ENCODE results near the gene RHOBTB3.

Gene RHOBTB3

DNA sequence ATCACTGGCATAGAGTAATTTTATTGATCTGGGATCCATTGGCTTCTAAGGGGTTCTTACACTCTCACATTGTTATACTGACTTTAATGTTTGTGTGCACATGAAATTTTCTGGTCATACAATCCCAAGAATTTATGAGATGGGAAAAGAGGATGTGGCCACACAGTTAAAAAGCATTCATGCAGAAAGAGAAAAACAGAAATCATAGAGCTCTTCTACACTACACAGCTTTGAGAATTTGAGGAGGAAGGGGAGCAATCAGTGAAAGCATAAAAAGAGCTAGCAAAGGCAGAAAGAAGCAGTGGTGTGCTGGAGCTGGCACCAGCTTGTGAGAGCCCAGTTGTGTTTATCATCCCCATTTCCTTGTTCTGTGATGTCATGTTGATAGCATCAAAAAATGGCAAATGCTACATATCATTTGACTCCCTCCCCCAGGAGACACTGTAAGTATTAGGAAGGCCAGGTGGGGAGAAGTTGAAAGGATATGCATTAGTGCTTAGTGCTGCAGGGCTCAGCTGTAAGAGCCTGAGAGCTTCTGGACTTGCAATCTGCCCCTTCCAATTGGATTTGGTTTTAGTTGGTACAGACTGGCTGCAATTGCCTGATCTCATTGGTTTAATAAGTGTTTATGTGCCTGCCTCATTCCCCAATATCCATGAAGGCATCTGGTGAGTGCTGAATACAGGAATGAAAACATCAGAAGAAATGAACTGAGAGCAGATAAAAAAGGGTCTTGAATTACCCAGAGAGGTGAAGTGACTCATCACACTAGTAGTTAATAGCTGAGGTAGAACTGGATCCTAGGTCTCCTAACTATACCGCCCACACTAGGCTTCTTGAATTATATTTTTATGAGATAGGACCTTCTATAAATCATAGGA, 30.9 kb downstream of the RHOBTB3 start:
- FAIRE-seq (peak; percentile 48), DNase-seq (ENCODE audit: insufficient read length, low spot score) (peak; percentile 60)

DNA sequence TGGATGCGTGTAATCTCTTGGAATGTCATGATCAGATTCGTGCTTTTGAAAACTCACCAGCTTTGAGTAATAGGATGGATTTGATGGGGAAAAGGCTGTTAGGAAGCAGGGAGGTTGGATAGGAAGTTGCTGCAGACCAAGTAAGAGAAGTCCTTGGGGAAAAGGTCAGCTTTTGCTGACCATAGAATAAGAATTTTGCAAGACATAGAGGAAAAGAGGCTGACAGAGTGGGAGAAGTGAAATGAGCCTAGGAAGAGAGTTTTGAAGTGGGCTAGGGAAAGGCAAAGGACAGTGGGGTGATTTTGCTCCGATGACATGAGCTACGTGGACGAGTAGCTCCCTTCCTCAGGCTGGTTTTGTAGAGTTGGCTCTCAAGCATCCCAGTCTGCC, 31.5 kb downstream of the RHOBTB3 start:
- DNase-seq (ENCODE audit: insufficient read length, low spot score) (no peak), FAIRE-seq (peak; percentile 38)

DNA sequence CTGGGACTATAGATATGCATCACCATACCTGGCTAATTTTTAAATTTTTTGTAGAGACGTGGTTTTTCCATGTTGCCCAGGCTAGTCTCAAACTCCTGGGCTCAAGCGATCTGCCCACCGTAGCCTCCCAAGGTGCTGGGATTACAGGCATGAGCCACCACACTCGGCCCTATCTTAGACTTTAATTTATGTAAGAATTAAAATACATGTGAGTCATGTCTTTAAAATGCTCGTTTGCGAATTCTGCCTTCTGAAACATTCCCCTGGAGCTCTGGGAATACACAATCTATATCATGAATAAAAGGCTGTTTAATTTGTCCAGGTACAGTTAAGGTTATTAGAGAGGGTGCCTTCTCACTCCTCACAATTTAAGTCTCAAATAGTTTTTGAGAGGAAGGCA, 32.8 kb downstream of the RHOBTB3 start:
- FAIRE-seq: no peak
- DNase-seq (ENCODE audit: insufficient read length, low spot score): no peak

DNA sequence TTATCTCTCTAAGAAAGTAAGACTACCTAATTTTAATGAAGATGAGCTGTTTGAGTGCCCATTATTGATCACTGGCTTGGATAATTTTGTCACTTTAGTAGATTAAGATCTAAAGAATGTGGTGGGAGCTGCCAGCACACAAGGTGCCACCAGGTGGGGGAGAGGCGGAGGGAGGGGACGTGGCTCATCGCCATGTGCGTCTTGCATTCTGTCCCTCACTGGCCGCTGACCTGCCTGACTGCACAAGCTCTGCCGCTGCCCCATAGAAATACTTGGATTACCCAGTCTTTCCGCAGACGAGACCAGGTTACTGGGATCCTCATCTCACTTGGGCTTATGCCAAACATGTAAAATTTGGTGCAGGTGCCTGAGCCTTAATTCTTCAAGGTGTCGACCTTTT, 37.6 kb downstream of the RHOBTB3 start:
- FAIRE-seq (no peak), DNase-seq (ENCODE audit: insufficient read length, low spot score) (no peak)

DNA sequence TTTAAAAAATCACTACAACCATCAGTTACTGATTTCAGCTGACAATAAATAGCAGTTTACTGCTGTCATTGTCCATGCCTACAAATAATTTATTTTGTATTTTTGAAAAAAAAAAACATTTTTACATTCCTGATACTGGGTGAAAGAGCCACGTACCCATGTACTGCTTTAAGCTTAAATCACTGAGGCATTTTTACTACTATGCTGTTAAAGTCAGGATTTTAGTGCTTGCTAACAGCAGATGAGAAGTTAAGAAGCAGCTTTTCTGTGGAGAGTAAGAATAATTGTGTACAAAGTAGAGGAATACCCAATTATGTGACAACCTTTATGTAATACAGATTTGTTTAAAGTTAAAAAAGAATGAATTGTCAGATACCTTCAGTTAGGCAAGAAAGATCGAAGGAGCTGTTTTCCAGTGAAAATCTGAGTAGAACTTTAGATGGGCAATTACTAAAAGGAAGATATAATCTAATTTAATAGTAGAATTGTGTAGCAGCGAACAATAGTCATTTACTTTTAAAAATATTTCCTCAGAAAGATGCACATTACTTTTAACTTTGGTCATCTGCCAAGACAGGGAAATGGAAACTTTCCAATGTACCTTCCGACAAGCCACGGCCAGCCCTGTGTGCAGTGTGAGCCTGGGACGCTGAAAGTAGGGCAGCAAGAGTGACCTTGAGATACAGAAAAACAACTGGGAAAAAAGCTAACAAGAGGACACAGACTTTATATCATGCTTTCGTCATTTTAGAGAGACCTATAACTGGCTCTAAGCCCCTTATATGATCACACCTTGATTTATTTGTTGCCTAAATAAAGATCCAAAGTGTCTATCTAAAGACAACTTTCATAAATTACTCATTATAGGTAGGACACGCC, 39.9 kb downstream of the RHOBTB3 start:
- FAIRE-seq (no peak), DNase-seq (ENCODE audit: insufficient read length, low spot score) (no peak)

DNA sequence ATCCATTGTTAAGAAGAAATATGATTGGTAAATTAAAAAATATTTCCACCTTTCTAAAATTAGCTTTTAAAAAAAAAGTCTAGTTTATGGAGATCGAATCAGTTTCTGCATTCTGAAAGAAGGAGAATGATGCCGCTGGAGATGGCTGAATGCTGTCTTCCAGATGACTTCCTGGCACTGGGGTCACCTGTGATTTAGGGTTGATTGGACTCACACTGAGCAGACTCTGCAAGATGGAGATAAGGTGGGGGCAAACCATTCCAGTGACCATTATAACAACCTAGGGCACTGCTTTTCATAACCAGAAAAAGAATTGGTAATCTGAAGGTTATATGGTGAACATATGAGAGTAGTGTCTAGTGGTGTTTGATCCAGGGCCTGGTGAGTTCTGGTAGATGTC, 40.8 kb downstream of the RHOBTB3 start:
- no peak for DNase-seq (ENCODE audit: insufficient read length, low spot score)
- FAIRE-seq: no peak

DNA sequence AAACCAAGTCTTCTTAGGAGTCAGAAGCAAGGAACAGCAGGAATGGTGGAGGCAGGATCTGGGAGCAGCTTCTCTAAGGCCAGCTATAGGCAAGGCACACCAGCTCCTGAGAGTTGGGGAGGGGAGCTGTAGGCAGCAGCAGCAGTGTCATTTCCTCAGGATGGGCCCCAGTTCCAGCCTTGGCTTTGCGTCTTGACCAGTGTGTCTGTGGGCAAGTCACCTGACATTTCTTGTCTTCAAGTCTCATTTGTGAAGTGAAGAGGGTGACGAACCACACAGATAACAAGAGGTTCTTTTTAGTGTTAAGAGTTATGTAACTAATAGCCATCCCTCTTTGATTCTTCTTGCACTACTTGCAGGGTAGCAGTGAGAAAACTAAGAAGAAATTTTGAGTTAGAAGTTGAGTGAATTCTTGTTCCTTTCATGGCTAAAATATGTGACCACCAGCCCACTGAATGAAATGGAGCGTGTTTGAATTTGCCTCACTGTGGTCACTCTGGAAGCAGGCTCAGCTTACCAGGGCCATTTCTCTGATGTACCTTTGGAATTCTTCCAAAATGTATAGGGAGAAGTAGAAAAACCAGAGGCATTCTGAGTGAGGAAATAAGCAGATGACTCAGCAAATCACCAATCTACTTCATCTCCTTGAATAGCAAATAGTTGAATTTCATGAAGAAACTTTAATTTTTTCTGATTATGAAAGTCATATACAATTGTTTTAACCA, 42.4 kb downstream of the RHOBTB3 start:
- peak; percentile 4 for FAIRE-seq
- peak; percentile 53 for DNase-seq (ENCODE audit: insufficient read length, low spot score)

DNA sequence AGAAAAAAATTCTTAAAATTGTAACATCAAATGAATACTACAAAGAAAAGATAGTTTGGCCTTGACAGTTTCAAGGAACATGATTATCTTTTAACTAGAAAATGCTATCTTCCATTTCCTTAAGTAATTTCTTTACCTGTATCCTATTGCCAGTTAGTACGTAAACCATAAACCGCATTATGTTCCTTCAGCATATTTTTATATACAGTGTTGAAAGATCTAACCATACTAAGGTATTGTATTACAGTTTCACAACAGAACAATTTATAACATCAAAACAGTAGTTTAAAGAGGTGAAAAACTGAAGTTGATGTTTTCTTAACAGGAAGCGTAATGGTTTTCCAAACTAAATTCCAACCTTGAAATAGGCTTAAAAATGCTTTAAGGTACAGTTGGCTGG, 46.3 kb downstream of the RHOBTB3 start:
- DNase-seq (ENCODE audit: insufficient read length, low spot score) (no peak), FAIRE-seq (no peak)

DNA sequence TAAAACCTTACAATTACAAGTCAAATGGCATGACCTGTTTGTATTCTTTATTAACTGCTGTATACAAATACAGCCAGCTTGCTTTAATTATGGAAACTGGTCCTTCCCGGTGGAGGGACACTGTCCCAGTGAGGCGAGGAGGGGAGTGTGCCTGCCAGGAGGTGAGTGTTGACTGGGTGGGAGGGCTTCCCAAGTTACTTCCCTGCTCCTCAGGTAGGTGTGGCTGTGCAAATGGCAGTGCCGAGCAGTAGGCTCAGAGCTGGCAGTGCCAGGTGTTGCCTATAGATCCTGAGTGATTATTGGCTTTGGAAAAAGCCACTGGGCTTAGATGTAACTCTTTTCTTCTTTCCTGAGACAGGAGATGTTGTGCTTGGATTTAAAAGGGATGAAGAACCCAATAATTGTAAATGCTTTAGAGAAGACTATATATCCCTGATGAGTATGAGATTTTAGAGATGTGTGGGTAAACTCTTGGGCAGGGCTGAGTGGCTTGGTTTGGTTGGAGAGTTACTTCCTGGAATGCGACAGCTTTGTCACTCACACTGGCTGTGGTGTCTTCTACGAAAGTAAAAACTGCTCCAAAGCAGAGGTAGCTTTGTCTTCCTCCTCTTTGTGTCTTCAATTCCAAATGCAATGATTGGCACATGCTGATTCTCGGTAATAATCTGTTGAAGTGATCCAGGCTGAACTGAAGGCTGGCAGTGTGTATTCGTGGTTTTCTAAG, 47.7 kb downstream of the RHOBTB3 start:
- FAIRE-seq: no peak
- DNase-seq (ENCODE audit: insufficient read length, low spot score): no peak

DNA sequence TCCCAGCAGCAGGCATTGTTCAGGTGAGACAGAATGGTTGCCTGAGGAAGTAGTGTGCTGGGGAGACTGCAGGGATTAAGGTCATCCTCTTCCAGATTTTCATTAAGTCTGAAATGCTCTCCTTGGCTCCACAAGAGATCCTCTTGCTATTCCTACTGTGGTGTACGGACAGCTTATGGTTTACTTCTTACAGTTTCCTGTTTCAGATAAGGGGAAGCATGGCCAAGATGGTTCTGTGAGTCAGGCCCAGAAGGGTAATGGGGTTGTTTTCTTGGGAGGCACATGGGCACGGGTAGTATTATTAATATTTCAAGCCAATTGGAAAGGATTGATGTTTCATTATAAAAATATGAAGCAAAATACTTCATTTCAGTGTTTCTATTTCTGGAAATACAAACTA, 48.5 kb downstream of the RHOBTB3 start:
- FAIRE-seq: no peak
- no peak for DNase-seq (ENCODE audit: insufficient read length, low spot score)

DNA sequence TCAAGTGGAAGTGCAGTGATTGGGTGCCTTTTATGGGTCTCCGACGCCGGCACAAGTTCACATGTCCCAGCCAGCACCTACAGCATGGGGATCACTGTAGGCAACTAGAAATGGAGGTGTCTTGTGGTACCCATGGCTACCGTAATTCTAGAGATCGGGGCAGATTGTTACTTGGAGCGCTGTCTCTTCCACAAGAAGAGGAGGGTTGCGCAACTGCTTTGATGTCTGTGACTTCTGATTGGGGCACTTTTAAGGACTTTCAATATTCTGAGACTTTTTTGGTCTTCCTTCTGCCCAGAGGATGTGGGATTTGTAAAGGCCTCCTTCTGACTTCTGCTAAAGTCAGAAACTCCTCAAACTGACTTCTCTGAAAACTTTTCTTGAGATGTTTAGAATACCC, 49.5 kb downstream of the RHOBTB3 start:
- DNase-seq (ENCODE audit: insufficient read length, low spot score) (no peak), FAIRE-seq (no peak)

DNA sequence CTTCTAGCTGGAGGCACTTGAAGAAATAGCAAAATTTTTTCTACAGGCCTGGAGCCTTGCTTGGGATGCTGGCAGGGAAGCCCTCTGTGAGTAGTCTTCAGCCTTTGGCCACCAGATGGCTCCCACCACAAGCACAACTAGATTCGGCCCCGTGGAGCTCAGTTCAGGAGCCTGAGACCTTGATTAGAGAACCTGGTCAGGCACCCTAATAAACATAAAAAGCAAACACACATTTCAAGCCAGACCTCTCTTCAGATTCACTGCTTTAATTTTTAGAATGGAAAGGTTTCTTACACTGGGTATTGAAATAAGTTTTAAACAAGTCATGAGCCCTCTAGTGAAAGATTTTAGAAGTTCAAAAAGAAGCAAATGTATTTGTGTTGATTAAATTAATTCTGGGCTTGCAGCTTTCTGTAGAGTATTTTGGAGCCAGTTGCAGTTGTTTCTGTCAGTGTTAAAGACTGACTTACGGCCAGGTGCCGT, 50.0 kb downstream of the RHOBTB3 start:
- FAIRE-seq (no peak), DNase-seq (ENCODE audit: insufficient read length, low spot score) (peak; percentile 67)

DNA sequence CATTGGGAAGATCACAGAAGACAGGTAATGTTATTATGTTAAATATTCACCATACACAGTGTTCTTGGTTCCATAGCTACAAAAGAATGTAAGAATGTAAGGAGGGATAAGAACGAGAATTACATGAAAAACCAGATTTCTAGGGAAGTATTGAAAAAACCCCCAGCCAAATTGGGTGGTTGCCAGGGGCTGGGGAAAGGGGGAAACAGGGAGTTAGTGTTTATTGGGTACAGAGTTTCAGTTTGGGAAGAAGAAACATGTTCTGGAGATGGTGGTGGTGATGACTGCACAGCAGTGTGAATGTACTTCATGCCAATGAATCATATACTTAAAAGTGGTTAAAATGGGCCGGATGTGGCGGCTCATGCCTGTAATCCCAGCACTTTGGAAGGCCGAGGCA, 51.0 kb downstream of the RHOBTB3 start:
- no peak for FAIRE-seq
- DNase-seq (ENCODE audit: insufficient read length, low spot score): no peak

DNA sequence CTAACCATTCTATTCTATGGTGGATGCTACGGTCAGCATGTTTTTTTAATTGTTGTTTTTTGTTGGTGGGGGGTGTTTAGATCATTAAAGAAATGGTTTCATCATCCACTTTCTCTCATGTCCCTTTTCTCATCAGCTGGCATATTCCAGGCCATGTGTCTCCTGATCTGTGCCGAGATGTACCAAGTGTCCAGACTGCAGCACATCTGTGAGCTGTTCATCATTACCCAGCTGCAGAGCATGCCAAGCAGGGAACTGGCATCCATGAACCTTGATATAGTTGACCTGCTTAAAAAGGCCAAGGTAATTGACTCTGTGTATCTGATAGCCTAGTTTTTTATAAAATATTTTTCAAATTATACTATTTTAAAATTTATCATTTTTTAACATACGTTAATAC, 52.5 kb downstream of the RHOBTB3 start:
- DNase-seq (ENCODE audit: insufficient read length, low spot score): no peak
- no peak for FAIRE-seq

DNA sequence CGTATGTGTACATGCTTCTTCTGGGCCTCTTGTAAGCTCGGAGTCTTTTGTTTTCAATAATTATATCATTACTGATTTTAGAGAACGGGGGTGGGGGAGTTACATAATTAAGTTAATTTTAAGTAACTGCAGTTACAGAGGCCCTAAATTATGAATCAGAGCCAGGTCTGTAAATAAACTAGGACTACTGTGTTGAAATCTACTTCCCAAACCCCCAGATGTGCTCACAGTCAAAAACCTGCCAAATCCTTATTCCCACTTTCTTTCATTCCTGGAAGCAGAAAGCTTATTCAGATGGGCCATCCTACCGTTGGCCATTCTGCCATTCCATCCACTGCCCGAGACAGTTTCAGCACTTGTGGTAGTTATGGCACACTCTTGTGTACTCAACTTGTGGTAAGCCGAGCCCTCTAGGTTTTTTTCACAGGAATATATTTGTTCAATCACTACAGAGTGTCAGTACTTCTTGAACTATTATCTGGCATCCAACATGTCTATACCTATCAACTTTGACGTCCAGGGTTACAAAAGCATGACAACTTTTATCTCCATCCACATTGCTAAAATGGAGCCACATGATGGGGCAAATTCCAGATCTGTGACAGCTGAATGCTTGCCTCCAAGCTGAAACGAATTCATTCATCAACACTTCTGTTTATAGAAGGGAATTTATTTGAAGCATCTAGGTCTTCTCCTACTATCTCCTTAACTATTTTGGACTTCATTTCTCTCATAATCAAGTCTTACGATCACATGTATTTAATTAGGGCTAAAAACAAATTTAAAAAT, 53.6 kb downstream of the RHOBTB3 start:
- FAIRE-seq (no peak), DNase-seq (ENCODE audit: insufficient read length, low spot score) (no peak)

DNA sequence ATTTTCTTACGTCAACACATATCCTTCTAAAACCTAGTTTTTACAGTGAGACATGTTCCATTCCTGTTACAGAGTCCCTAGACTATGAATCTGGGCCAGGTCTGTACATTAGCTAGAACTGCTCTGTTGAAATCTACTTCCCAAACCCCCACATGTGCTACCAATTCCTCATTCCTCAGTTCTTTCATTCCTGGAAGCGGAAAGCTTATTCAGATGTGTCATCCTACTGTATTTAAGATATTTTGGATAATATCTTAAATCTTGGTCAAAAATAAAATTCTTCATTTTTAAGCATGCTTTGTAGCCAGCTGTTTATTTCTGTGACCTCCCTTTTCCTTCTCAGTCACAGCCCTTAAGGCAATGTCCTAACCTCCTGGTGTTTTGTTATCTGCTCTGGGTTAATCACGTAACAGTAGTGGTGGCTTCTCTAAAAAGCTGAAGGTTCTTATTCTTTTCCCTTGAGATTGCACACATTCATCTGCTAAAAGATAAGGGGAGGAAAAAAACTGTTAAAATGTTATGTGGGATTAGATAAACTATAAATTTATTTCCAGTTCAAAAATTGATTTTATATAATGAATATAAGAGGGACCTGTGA, 55.8 kb downstream of the RHOBTB3 start:
- FAIRE-seq (no peak), DNase-seq (ENCODE audit: insufficient read length, low spot score) (no peak)

DNA sequence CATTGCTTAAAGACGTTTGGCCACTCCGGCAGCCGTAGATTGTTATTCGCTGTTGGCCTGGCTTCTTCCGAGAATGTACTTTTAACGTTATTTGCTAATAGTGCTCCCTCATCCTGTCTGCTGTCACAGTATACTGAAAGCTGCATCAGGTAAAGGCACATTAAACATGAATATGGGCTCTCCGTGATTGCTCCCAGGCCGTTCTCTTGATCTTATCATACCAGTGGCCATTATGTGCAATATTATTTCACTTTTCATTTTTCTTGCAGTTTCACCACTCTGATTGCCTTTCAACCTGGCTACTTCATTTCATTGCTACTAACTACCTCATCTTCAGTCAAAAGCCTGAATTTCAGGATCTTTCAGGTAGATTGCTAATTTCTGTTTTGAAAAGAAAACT, 57.4 kb downstream of the RHOBTB3 start:
- FAIRE-seq (no peak), DNase-seq (ENCODE audit: insufficient read length, low spot score) (no peak)

DNA sequence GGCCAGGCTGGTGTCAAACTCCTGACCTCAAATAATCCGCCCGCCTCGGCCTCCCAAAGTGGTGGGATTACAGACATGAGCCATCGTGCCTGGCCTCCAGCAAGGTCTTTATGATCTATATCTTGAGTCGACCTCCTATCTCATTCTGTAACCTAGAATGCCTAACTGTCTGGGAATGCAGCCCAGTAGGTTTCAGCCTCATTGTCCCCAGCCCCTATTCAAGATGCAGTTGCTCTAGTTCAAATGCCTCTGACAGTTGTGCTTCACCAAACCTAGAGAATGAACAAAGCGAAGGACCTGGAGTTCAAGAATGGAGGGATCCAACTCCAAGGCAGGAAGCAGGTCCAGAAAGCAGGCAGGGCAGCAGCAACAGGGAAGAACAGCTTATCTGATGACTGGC, 60.6 kb downstream of the RHOBTB3 start:
- DNase-seq (ENCODE audit: insufficient read length, low spot score) (no peak), FAIRE-seq (no peak)

DNA sequence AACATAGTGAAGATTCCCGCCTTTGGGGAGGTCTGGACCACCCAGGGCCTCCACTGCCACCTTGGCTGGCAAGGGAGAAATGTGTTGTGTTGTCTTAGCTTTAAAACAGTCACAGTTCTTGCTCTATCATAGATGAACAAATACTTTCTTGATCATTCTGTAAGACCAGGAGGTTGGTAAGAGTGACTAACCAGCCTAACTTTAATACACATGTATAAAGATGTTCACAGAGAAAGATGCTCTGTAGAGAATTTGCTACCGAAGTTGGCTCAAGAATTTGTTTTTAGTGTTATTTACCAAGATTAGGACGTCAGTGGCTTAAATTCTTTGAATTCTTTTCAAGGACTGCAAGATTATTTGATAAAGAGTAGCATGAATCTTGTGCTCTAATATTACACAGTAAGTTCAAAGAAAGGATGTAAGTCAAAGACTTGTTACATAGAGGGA, 63.0 kb downstream of the RHOBTB3 start:
- DNase-seq (ENCODE audit: insufficient read length, low spot score) (peak; percentile 42), FAIRE-seq (no peak)

All from HTR-8/SVneo (cell line).